SK-MEL-5 (cell line): ENCODE results near the gene TMEM221. TPM values are rescaled to one million over a fixed set of nuclear protein-coding genes. Genes with fewer than 3 reads are reported as not detected.

Experiments used
- DNase-seq: peaks from one replicate; pipeline ENCODE4 v3.0.0-alpha.2; 2016; ENCODE audit warnings: low read depth, low spot score
- in situ Hi-C: cut with HindIII; loops from 2 replicates; pipeline ENCODE4 v1.10.0; 2016; ENCODE audit warnings: low sequenced_read_pairs, high pct_unique_total_duplicates, low pct_unique_long_range_greater_than_20kb
- total RNA-seq: library from RNA; depleted of rRNA; stranded (reverse); fragments of >200 nt; shearing (Covaris generic); gene quantifications from 2 replicates; pipeline ENCODE4 v1.2.3, GENCODE V29; 2014; rRNA removed

TMEM221 gene
- total RNA-seq, 1 experiment from 2014 or later = 0.08 TPM

- in situ Hi-C loops = no loop called here
Measured at GRCh38 chr19:17394891-17395415, 53.5 kb downstream of the TMEM221 start.

DNA sequence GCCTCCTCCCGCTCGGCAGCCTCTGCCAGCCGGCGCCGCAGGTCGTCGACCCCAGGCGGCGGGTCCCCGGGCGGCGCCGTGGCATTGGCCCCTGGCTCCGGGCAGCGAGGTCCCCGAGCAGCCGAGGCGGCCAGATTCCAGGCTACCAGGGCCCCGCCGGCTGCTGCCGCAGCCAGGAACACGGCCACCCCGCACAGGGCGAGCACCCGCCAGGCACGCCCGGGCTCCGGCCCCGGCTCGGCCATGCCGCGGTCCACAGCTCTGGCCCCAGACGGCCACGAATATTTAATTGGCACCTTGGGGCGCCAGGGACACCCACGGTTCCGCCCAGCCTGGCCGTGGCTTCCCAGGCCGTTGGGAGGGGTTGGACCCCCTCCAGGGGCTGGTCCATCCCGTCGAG is 54.6 kb downstream of the TMEM221 start, which contains the start of gene CCDC194:
Gene CCDC194, minus strand, starts transcription at position 283 of the 400 bp plus-strand sequence. Its CDS starts 38 bp downstream, at position 245.
- in situ Hi-C loops = no loop called here
- DNase-seq = no peak

More at GRCh38 chr19:17394891-17395415, 53.5 kb downstream of the TMEM221 start:
- DNase-seq = peak; percentile 78

DNA sequence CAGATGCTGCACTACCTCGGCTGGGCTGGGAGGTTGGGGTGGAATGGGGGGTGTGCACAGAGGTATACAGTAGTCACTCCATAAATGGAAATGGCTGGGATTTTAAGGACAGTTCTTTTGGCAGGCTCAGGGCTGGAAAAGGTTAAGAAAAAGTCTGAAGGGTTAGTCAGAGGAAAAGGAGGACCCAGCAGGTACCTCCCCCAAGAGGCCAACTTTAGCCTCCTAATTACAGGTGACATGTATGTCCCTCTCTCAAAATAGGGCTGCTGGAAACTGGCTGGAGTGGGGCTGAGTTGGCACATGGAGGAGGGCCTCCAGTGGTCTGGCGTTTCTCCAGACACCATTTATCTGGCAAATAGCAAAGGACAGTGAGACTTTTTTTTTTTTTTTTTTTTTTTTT is 55.5 kb downstream of the TMEM221 start:
- in situ Hi-C loops = no loop called here
- DNase-seq = no peak

DNA sequence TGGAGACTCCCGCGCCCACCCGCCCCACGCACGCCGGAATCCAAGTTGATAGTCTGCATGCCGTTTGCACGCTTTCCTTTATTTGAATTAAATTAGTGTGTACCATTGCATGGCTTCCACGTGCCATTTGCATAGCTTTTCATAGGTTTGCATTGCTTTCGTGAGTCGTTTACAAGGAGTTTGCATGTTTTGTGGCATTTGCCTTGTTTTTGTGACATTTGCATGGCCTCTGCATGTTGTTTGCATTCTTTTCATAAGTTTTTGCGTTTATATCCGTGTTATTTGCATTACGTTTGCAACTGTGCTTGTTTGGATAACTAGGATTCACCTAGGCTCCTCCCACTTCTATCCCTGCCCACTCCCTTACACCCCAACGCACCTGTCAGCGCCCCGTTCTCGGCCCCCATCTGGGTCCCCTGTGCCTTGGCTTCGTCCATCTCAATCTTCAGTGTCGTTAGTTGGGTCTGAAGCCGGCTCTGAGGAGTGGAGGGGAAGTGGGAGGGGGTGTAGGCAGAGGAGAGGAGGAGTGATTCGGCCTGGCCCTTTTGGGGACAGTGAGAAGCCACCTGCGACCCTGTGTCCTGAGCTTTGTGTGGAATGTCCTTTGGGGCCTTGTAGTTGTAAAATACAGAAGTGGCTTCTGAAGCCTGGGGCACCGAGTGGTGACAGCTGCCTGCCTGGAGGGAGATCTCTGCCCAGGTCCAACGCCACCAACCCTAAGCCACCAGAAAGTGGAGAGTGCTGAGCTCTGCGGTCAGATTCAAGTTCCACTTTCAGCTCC is 56.9 kb downstream of the TMEM221 start:
- in situ Hi-C loops = no loop called here
- DNase-seq = no peak

GRCh38 chr19:17390665-17391370 is 57.6 kb downstream of the TMEM221 start:
- peak; percentile 90 for DNase-seq
- in situ Hi-C loops = no loop called here

DNA sequence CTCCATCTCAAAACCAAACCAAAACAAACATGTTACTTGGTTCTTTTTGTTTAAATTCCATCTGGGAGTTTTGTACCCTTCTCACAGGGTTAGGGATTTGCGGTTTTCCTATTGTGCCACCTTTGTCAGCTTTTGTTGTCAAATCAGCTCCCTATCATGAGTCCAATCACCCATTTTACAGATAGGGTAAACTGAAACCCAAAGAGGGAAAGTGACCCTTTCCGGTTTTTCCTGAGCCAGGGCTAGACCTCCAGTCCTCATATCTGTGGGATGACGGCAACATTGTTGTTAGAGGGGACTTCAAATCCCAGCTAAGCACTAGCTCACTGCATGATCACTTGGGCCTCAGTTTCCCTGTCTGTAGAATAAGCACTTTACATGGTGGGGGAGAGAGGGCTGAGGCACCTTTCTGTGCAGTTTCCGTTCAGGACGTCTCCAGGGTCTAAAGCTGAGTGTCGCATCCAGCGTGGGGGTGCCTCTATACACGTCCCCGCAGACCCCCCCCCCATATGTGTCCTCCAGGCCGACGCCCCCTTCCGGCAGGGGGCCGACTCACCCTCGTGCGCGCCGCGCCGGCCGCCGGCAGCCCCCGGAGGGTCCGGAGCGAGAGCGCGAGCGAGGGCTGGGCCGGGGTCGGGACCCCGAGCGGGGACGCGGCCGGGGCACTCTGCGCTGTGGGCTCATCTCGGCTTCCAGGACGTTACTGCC is 58.4 kb downstream of the TMEM221 start:
- no peak for DNase-seq
- in situ Hi-C loops = no loop called here

DNA sequence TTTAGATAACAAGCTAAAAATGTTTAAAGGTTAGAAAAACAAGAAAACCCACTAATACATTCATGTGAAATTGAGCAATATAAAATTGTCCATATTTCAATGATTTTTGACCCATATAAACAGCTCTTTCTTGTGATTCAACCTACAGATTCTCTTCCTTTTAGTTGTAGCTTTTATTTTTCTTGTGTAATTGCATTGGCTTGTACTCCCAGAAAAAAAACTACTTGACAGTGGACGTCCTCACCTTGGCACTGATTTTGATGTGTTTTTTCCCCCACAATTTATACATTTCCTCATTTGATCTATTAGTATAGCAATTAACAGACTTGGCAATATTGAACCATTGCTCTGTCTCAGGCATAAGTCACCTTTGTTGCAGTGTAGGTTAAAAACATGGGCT is 59.2 kb downstream of the TMEM221 start:
- no peak for DNase-seq
- in situ Hi-C loops = no loop called here

- peak; percentile 56 for DNase-seq
- in situ Hi-C loops = no loop called here
Measured at GRCh38 chr19:17385878-17386611, 62.4 kb downstream of the TMEM221 start.

Other genes with a start within 250 kb of the TMEM221 start
- gene USE1, start 233.3 kb downstream of the TMEM221 start, total RNA-seq = 6.8 and 8.5 TPM in 2 replicates
- gene OCEL1, start 222.4 kb downstream of the TMEM221 start, total RNA-seq = 3.3 and 4.6 TPM in 2 replicates
- gene NR2F6, start 202.7 kb downstream of the TMEM221 start, total RNA-seq = 30.3 and 35.2 TPM in 2 replicates
- gene USHBP1, start 183.9 kb downstream of the TMEM221 start, total RNA-seq = not detected in 2 replicates
- gene BABAM1, start 181.2 kb downstream of the TMEM221 start, total RNA-seq = 61.0 and 66.6 TPM in 2 replicates
- 1.3 TPM in 2 replicates for gene ANKLE1, start 166.8 kb downstream of the TMEM221 start, total RNA-seq
- gene ABHD8, start 145.2 kb downstream of the TMEM221 start, total RNA-seq = 2.5 and 3.4 TPM in 2 replicates
- 48.4 and 77.4 TPM in 2 replicates for gene MRPL34, start 142.8 kb downstream of the TMEM221 start, total RNA-seq
- 14.0 and 14.1 TPM in 2 replicates for gene DDA1, start 139.1 kb downstream of the TMEM221 start, total RNA-seq
- gene ANO8, start 113.8 kb downstream of the TMEM221 start, total RNA-seq = 0.98 and 1.3 TPM in 2 replicates
- 13.3 and 16.3 TPM in 2 replicates for gene GTPBP3, start 111.1 kb downstream of the TMEM221 start, total RNA-seq
- gene PLVAP, start 71.3 kb downstream of the TMEM221 start, total RNA-seq = not detected in 2 replicates
- gene CCDC194, start 54.5 kb downstream of the TMEM221 start, total RNA-seq = not detected in 2 replicates
- 0.21 and 1.9 TPM in 2 replicates for gene BST2, start 43.0 kb downstream of the TMEM221 start, total RNA-seq
- 53.4 and 59.8 TPM in 2 replicates for gene MVB12A, start 28.6 kb downstream of the TMEM221 start, total RNA-seq
- not detected in 2 replicates for gene NXNL1, start 12.3 kb upstream of the TMEM221 start, total RNA-seq
- gene SLC27A1, start 21.9 kb upstream of the TMEM221 start, total RNA-seq = 12.2 and 16.6 TPM in 2 replicates
- 58.6 and 59.2 TPM in 2 replicates for gene PGLS, start 63.0 kb upstream of the TMEM221 start, total RNA-seq
- 85.1 and 86.6 TPM in 2 replicates for gene COLGALT1, start 107.0 kb upstream of the TMEM221 start, total RNA-seq
- 0.26 and 0.61 TPM in 2 replicates for gene UNC13A, start 239.7 kb upstream of the TMEM221 start, total RNA-seq